GM12878 (cell line): ENCODE data around the gene ARHGEF16. TPM values are rescaled to one million over a fixed set of nuclear protein-coding genes. Genes with fewer than 3 reads are reported as not detected.

Experiments used
- ATAC-seq: fragments of 200-7000 bp; cut with Tn5 transposase; 3 replicates; pipeline ENCODE4 v1.9.1; 2020; ENCODE audit warnings: mild to moderate bottlenecking, moderate library complexity
- BruUV-seq: library from RNA; stranded (reverse); fragments of 400-500 nt; replicated peaks from 2 replicates; lab custom pipeline; 2021; lab: Mats Ljungman, UMichigan
- CTCF ChIA-PET: fragments of 300-600 bp; sonication (Branson Sonifier 250); formaldehyde crosslinking; extraction: SDS; loops from one replicate; lab custom pipeline; 2021; ENCODE audit warnings: inconsistent platforms; lab: Yijun Ruan, JAX
- POLR2A ChIA-PET: fragments of 350-600 bp; formaldehyde crosslinking; extraction: SDS; loops from one replicate; lab custom pipeline; 2021; ENCODE audit warnings: inconsistent platforms; lab: Charles Lee
- RAD21 ChIA-PET: fragments of 300-600 bp; sonication (Branson Sonifier 250); formaldehyde crosslinking; loops from one replicate; lab custom pipeline; 2023; ENCODE audit warnings: antibody characterized with exemption; ENCODE audit not compliant: unreplicated experiment; lab: Charles Lee
- SMC1A ChIA-PET: fragments of 300-600 bp; sonication (Branson Sonifier 250); formaldehyde crosslinking; loops from one replicate; lab custom pipeline; 2023; ENCODE audit not compliant: unreplicated experiment, uncharacterized antibody; lab: Charles Lee
- DNase-seq: peaks from one replicate; pipeline ENCODE4 v3.0.0-alpha.2; 2011; ENCODE audit warnings: low read depth, low spot score
- FAIRE-seq: peaks from 3 replicates; lab custom pipeline; 2011; peaks lifted over from hg19 to GRCh38; lab: Jason Lieb, UNC
- H2AFZ ChIP-seq: 2 replicates; pipeline ENCODE4 v1.6.0; 2011; ENCODE audit warnings: low read depth, low read length, control low read depth; ENCODE audit not compliant: control insufficient read depth
- H3K27ac ChIP-seq: 2 replicates; pipeline ENCODE4 v1.5.1; 2011; ENCODE audit warnings: control low read depth; ENCODE audit not compliant: control insufficient read depth, insufficient read depth
- H3K27me3 ChIP-seq, 2 experiments: replicated peaks in 1 of 2; 2 replicates each; pipeline versions ENCODE4 v1.6.0 to v1.6.1; 2011; ENCODE audit warnings: low read length in 1 of 2; ENCODE audit not compliant: control insufficient read depth in 2 of 2, insufficient read depth in 2 of 2
- H3K36me3 ChIP-seq, 2 experiments: 2 replicates each; pipeline ENCODE4 v1.5.1; 2011; ENCODE audit warnings: low read length in 1 of 2; ENCODE audit not compliant: control insufficient read depth in 2 of 2, insufficient read depth in 2 of 2
- H3K4me1 ChIP-seq: 2 replicates; pipeline ENCODE4 v1.6.1; 2011; ENCODE audit warnings: mild to moderate bottlenecking, low read length, moderate library complexity, mixed read lengths; ENCODE audit not compliant: control insufficient read depth, insufficient read depth
- H3K4me2 ChIP-seq: 2 replicates; pipeline ENCODE4 v1.6.0; 2011; ENCODE audit warnings: control low read depth; ENCODE audit not compliant: control insufficient read depth, insufficient read depth
- H3K4me3 ChIP-seq: fragments of 200-600 bp; sonication (generic); 2 replicates; pipeline ENCODE4 v1.5.1; 2016
- H3K79me2 ChIP-seq: 2 replicates; pipeline ENCODE4 v1.6.0; 2011; ENCODE audit warnings: low read length; ENCODE audit not compliant: control insufficient read depth, insufficient read depth
- H3K9ac ChIP-seq: 2 replicates; pipeline ENCODE4 v1.8.0; 2011; ENCODE audit warnings: low read length, control low read depth, mixed read lengths; ENCODE audit not compliant: control insufficient read depth, insufficient read depth
- H3K9me3 ChIP-seq: replicated peaks from 3 replicates; pipeline ENCODE4 v1.5.1; 2011; ENCODE audit warnings: mild to moderate bottlenecking, low read length; ENCODE audit not compliant: control insufficient read depth, insufficient read depth
- H4K20me1 ChIP-seq: 2 replicates; pipeline ENCODE4 v1.6.0; 2011; ENCODE audit not compliant: control insufficient read depth, insufficient read depth
- ATF7 ChIP-seq: fragments of 450-650 bp; IDR thresholded peaks from 2 replicates; pipeline ENCODE4 v1.6.1; 2016; ENCODE audit warnings: low read depth, mild to moderate bottlenecking
- CHD1 ChIP-seq: IDR thresholded peaks from 2 replicates; pipeline ENCODE4 v1.6.1; 2012; ENCODE audit warnings: low read depth, low read length, improper control_type of control experiment
- ETV6 ChIP-seq, 2 experiments: fragments of 450-650 bp in 1 of 2; IDR thresholded peaks in 1 of 2; conservative IDR thresholded peaks in 1 of 2; 2 replicates each; pipeline ENCODE4 v1.6.1; 2014; ENCODE audit warnings: antibody characterized with exemption in 1 of 2, borderline replicate concordance in 1 of 2, low read depth in 1 of 2, mild to moderate bottlenecking in 1 of 2, moderate library complexity in 1 of 2
- FOS ChIP-seq: IDR thresholded peaks from 3 replicates; pipeline ENCODE4 v1.6.1; 2011; ENCODE audit warnings: borderline replicate concordance; ENCODE audit not compliant: insufficient read length; ENCODE audit errors: extremely low read depth
- HCFC1 ChIP-seq: fragments of 150-350 bp; IDR thresholded peaks from 2 replicates; pipeline ENCODE4 v1.6.1; 2014; ENCODE audit warnings: low read length
- IRF4 ChIP-seq: IDR thresholded peaks from 2 replicates; pipeline ENCODE4 v1.6.1; 2011; ENCODE audit warnings: low read depth, low read length
- MTA3 ChIP-seq: IDR thresholded peaks from 2 replicates; pipeline ENCODE4 v1.6.1; 2012; ENCODE audit warnings: low read length, inconsistent platforms, borderline replicate concordance
- PAX8 ChIP-seq: fragments of 450-650 bp; IDR thresholded peaks from 2 replicates; pipeline ENCODE4 v1.6.1; 2017; ENCODE audit warnings: mild to moderate bottlenecking, moderate library complexity
- SMAD5 ChIP-seq: IDR thresholded peaks from 2 replicates; pipeline ENCODE4 v1.6.1; 2016; ENCODE audit warnings: antibody characterized with exemption, low read depth
- SREBF1 ChIP-seq: IDR thresholded peaks from 2 replicates; pipeline ENCODE4 v1.6.1; 2012; ENCODE audit warnings: mild to moderate bottlenecking, low read length
- SRF ChIP-seq, 2 experiments: IDR thresholded peaks; 2 replicates each; pipeline ENCODE4 v1.6.1; 2011; ENCODE audit warnings: low read depth in 2 of 2, low read length in 2 of 2, mild to moderate bottlenecking in 1 of 2, moderate library complexity in 1 of 2
- ZNF24 ChIP-seq: fragments of 450-650 bp; IDR thresholded peaks from 2 replicates; pipeline ENCODE4 v1.6.1; 2017; ENCODE audit warnings: antibody characterized with exemption, mild to moderate bottlenecking
- ZNF274 ChIP-seq: IDR thresholded peaks from one replicate; pipeline ENCODE4 v1.8.0; 2011; ENCODE audit not compliant: insufficient read length, insufficient read depth
- WGBS: methylation state at CpG from one replicate; pipeline ENCODE4 v1.1.6; 2016; ENCODE audit warnings: low lambda C conversion rate; ENCODE audit not compliant: insufficient replicate concordance, insufficient coverage; ENCODE audit errors: missing lambda C conversion rate; 5-methylcytosine and 5-hydroxymethylcytosine counted together
- in situ Hi-C: fragments of 300-500 bp; cut with MboI; formaldehyde crosslinking; loops from 9 replicates; pipeline ENCODE4 v1.14.3; 2018; ENCODE audit warnings: mixed read lengths
- intact Hi-C: fragments of 100-400 bp; cut with micrococcal nuclease; formaldehyde crosslinking; loops from one replicate; pipeline ENCODE4 v1.14.2; 2022; ENCODE audit not compliant: unreplicated experiment
- polyA plus RNA-seq, 11 experiments: library from polyadenylated mRNA; depleted of rRNA in 4 of 11; unstranded in 6 of 11; stranded (reverse) in 5 of 11; fragments of >200 nt; fragmentation: Nextera tagmentation in 4 of 11; fragmentation: Illumina TruSeq in 1 of 11; extraction: Ambion mirVana in 4 of 11; extraction: Trizol in 1 of 11; gene quantifications; 1 replicate in 1 of 11; 2 replicates in 10 of 11; pipeline versions ENCODE4 v1.2.1 to v1.2.3, GENCODE V29; 2011 to 2016; ENCODE audit warnings: inconsistent platforms in 2 of 11, missing spikeins in 2 of 11, low read depth in 1 of 11
- total RNA-seq, 4 experiments: library from RNA; depleted of rRNA in 3 of 4; stranded (reverse); fragments of >200 nt in 3 of 4; fragmentation: Illumina TruSeq in 1 of 4; extraction: Trizol in 1 of 4; gene quantifications; 2 replicates each; pipeline versions ENCODE4 v1.2.1 to v1.2.3, GENCODE V29; 2013 to 2021
- TF ChIP-seq, protein P1 (sequence below): IDR thresholded peaks from 2 replicates; pipeline ENCODE4 v1.6.1; 2012; ENCODE audit warnings: improper control_type of control experiment, low read depth, low read length; ENCODE audit not compliant: insufficient replicate concordance
- TF ChIP-seq, protein P2 (sequence below): IDR thresholded peaks from 2 replicates; pipeline ENCODE4 v1.6.1; 2012; ENCODE audit warnings: mild to moderate bottlenecking, low read depth, low read length

Gene ARHGEF16
- total and polyA plus RNA-seq, 10 of the 15 experiments (the other 5 are each of a cell fraction or from before 2014, with no cell fraction given): not detected

DNA sequence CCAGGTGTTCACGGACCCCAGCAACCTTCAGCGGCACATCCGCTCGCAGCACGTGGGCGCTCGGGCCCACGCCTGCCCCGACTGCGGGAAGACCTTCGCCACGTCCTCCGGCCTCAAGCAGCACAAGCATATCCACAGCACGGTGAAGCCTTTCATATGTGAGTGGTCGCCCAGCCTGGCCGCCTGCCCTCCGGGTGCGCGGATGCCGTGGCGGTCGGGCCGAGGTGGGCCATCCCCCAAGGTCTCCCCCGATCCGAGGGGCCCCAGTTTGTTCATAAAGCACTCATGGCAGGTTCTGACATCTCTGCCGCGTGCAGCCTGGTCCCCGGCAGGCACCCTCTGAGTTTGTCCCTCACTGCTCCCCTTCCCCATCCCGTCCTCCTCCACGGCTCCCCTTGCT, 49.0 kb upstream of the ARHGEF16 start:
- no peak for FAIRE-seq
- ChIA-PET SMC1A (no interaction called here), CTCF (no interaction called here), POLR2A (no interaction called here), RAD21 (no interaction called here)
- in situ Hi-C loops: no loop called here
- DNase-seq: no peak
- H3K36me3 ChIP-seq: no peaks in the 10 kb centered on the region; a peak in 1 of 4 replicates
- no peak overlapping the region for H3K27ac ChIP-seq
- WGBS: 52% methylated on average over 21 of the region's 30 CpGs
- H3K4me2 ChIP-seq: no peak overlapping the region
- H3K79me2 ChIP-seq: no peaks in the 10 kb centered on the region
- no peaks in the 10 kb centered on the region for H3K27me3 ChIP-seq
- H2AFZ ChIP-seq: no peak overlapping the region
- BruUV-seq: no TSS peak
- H3K9me3 ChIP-seq: no peaks in the 10 kb centered on the region; the same call in 2 of the 3 replicates
- intact Hi-C loops: no loop called here
- no peak overlapping the region for H3K4me3 ChIP-seq
- H3K9ac ChIP-seq: no peak overlapping the region
- no peak for ATAC-seq
- no peaks in the 10 kb centered on the region for H4K20me1 ChIP-seq
- no peaks in the 10 kb centered on the region for H3K4me1 ChIP-seq
- TF ChIP-seq, protein P1, sequence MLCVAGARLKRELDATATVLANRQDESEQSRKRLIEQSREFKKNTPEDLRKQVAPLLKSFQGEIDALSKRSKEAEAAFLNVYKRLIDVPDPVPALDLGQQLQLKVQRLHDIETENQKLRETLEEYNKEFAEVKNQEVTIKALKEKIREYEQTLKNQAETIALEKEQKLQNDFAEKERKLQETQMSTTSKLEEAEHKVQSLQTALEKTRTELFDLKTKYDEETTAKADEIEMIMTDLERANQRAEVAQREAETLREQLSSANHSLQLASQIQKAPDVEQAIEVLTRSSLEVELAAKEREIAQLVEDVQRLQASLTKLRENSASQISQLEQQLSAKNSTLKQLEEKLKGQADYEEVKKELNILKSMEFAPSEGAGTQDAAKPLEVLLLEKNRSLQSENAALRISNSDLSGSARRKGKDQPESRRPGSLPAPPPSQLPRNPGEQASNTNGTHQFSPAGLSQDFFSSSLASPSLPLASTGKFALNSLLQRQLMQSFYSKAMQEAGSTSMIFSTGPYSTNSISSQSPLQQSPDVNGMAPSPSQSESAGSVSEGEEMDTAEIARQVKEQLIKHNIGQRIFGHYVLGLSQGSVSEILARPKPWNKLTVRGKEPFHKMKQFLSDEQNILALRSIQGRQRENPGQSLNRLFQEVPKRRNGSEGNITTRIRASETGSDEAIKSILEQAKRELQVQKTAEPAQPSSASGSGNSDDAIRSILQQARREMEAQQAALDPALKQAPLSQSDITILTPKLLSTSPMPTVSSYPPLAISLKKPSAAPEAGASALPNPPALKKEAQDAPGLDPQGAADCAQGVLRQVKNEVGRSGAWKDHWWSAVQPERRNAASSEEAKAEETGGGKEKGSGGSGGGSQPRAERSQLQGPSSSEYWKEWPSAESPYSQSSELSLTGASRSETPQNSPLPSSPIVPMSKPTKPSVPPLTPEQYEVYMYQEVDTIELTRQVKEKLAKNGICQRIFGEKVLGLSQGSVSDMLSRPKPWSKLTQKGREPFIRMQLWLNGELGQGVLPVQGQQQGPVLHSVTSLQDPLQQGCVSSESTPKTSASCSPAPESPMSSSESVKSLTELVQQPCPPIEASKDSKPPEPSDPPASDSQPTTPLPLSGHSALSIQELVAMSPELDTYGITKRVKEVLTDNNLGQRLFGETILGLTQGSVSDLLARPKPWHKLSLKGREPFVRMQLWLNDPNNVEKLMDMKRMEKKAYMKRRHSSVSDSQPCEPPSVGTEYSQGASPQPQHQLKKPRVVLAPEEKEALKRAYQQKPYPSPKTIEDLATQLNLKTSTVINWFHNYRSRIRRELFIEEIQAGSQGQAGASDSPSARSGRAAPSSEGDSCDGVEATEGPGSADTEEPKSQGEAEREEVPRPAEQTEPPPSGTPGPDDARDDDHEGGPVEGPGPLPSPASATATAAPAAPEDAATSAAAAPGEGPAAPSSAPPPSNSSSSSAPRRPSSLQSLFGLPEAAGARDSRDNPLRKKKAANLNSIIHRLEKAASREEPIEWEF: no peak
- TF ChIP-seq, protein P2, sequence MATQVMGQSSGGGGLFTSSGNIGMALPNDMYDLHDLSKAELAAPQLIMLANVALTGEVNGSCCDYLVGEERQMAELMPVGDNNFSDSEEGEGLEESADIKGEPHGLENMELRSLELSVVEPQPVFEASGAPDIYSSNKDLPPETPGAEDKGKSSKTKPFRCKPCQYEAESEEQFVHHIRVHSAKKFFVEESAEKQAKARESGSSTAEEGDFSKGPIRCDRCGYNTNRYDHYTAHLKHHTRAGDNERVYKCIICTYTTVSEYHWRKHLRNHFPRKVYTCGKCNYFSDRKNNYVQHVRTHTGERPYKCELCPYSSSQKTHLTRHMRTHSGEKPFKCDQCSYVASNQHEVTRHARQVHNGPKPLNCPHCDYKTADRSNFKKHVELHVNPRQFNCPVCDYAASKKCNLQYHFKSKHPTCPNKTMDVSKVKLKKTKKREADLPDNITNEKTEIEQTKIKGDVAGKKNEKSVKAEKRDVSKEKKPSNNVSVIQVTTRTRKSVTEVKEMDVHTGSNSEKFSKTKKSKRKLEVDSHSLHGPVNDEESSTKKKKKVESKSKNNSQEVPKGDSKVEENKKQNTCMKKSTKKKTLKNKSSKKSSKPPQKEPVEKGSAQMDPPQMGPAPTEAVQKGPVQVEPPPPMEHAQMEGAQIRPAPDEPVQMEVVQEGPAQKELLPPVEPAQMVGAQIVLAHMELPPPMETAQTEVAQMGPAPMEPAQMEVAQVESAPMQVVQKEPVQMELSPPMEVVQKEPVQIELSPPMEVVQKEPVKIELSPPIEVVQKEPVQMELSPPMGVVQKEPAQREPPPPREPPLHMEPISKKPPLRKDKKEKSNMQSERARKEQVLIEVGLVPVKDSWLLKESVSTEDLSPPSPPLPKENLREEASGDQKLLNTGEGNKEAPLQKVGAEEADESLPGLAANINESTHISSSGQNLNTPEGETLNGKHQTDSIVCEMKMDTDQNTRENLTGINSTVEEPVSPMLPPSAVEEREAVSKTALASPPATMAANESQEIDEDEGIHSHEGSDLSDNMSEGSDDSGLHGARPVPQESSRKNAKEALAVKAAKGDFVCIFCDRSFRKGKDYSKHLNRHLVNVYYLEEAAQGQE: no peak
- TF ChIP-seq MTA3: no peak
- TF ChIP-seq SMAD5: no peak
- TF ChIP-seq ATF7: no peak
- TF ChIP-seq CHD1: no peak
- no peak for TF ChIP-seq ZNF24
- TF ChIP-seq FOS: no peak
- no peak for TF ChIP-seq PAX8
- no peak for TF ChIP-seq ETV6 (conservative IDR thresholded peaks at IDR 0.05 in 1 of 2, IDR thresholded peaks at IDR 0.05 in 1 of 2; ENCODE audit: borderline replicate concordance in 1 of 2, low read depth in 1 of 2)
- TF ChIP-seq ZNF274: no peak
- TF ChIP-seq SREBF1: no peak
- TF ChIP-seq HCFC1: no peak
- no peak for TF ChIP-seq SRF (IDR thresholded peaks at IDR 0.05; ENCODE audit: low read depth in 2 of 2, low read length in 2 of 2)
- no peak for TF ChIP-seq IRF4
